DOHH2 (cell line): ENCODE results near the gene YWHAQ.

ENCODE experiments used
- H3F3A ChIP-seq: fragments of 200-600 bp; sonication (generic), shearing (Covaris generic); 2 replicates; pipeline ENCODE4 v1.6.0; 2016; ENCODE audit warnings: antibody characterized with exemption, mild to moderate bottlenecking; ENCODE audit not compliant: control insufficient read depth, insufficient read depth
- H3K27ac ChIP-seq: fragments of 200-600 bp; sonication (generic); 2 replicates; pipeline ENCODE4 v1.5.1; 2014; ENCODE audit warnings: low read depth, mild to moderate bottlenecking, low read length, moderate library complexity
- H3K27me3 ChIP-seq: fragments of 200-600 bp; sonication (generic); 2 replicates; pipeline ENCODE4 v1.6.1; 2014; ENCODE audit warnings: mild to moderate bottlenecking, low read length, mixed read lengths; ENCODE audit not compliant: control insufficient read depth
- H3K36me3 ChIP-seq: fragments of 200-600 bp; sonication (generic); 2 replicates; pipeline ENCODE4 v1.6.1; 2014; ENCODE audit warnings: mild to moderate bottlenecking, low read length, moderate library complexity, mixed read lengths; ENCODE audit not compliant: control insufficient read depth
- H3K4me1 ChIP-seq: fragments of 200-600 bp; sonication (generic); 2 replicates; pipeline ENCODE4 v1.6.1; 2014; ENCODE audit warnings: mild to moderate bottlenecking, low read length, mixed read lengths; ENCODE audit not compliant: control insufficient read depth
- H3K4me2 ChIP-seq: fragments of 200-600 bp; sonication (generic); 2 replicates; pipeline ENCODE4 v1.6.0; 2014; ENCODE audit warnings: mild to moderate bottlenecking, low read length, moderate library complexity
- H3K4me3 ChIP-seq: fragments of 200-600 bp; sonication (generic); 2 replicates; pipeline ENCODE4 v1.5.1; 2014; ENCODE audit warnings: mild to moderate bottlenecking, low read length, mixed read lengths
- H3K79me2 ChIP-seq: fragments of 200-600 bp; sonication (generic); 2 replicates; pipeline ENCODE4 v1.6.1; 2014; ENCODE audit warnings: mild to moderate bottlenecking, low read length, mixed read lengths; ENCODE audit not compliant: control insufficient read depth
- H3K9me2 ChIP-seq: fragments of 200-600 bp; sonication (generic); replicated peaks from 2 replicates; pipeline ENCODE4 v1.6.1; 2014; ENCODE audit warnings: mild to moderate bottlenecking, low read length, mixed read lengths; ENCODE audit not compliant: control insufficient read depth
- H3K9me3 ChIP-seq: fragments of 200-600 bp; sonication (generic); 2 replicates; pipeline ENCODE4 v1.6.1; 2014; ENCODE audit warnings: antibody characterized with exemption, low read length, mixed read lengths; ENCODE audit not compliant: control insufficient read depth, insufficient read depth
- H4K20me1 ChIP-seq: fragments of 200-600 bp; sonication (generic); 2 replicates; pipeline ENCODE4 v1.6.0; 2014; ENCODE audit warnings: low read depth, mild to moderate bottlenecking, antibody characterized with exemption, low read length, moderate library complexity; ENCODE audit not compliant: control insufficient read depth, insufficient read depth
- EZH2phosphoT487 ChIP-seq: fragments of 200-600 bp; sonication (generic); IDR thresholded peaks from 2 replicates; pipeline ENCODE4 v1.6.1; 2017; ENCODE audit warnings: borderline replicate concordance, mild to moderate bottlenecking, antibody characterized with exemption, low read length, moderate library complexity, mixed read lengths
- TF ChIP-seq, protein P1 (sequence below): fragments of 200-600 bp; sonication (generic); IDR thresholded peaks from one replicate; pipeline ENCODE4 v1.5.1; 2014; ENCODE audit warnings: antibody characterized with exemption, mild to moderate bottlenecking, low read depth, low read length; ENCODE audit not compliant: poor library complexity, severe bottlenecking

Gene YWHAQ

DNA sequence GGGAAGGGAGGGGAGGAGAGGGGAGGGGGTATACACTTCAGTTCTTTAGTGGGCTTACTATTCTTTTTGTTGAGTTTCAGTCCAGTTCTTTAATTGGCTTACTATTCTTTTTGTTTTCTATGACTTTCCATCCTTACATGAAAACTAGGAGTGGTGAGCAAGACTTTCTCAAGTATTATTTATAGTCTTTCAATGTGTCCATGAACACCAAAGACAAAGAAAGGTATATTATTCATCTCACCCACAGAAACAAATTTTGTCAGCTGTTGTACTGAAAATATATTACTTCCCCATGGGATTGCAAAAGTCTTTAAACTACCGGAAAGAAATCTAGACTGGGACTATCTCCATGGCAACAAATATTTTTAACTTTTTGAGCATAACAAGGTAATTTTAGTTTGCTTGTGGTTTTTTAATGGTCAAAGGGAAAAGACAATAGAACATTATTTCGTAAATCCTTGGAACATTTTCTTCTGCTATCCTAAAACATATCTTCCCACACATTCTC is 92.7 kb downstream of the YWHAQ start:
- H3F3A ChIP-seq: peaks cover 54% of the 10 kb centered on the region
- peak overlapping the region; percentile 96 for H3K27ac ChIP-seq
- no peaks in the 10 kb centered on the region for H3K27me3 ChIP-seq
- peaks cover 84% of the 10 kb centered on the region for H3K79me2 ChIP-seq
- H4K20me1 ChIP-seq: no peaks in the 10 kb centered on the region
- H3K4me3 ChIP-seq: peak overlapping the region; percentile 44
- TF ChIP-seq, protein P1, sequence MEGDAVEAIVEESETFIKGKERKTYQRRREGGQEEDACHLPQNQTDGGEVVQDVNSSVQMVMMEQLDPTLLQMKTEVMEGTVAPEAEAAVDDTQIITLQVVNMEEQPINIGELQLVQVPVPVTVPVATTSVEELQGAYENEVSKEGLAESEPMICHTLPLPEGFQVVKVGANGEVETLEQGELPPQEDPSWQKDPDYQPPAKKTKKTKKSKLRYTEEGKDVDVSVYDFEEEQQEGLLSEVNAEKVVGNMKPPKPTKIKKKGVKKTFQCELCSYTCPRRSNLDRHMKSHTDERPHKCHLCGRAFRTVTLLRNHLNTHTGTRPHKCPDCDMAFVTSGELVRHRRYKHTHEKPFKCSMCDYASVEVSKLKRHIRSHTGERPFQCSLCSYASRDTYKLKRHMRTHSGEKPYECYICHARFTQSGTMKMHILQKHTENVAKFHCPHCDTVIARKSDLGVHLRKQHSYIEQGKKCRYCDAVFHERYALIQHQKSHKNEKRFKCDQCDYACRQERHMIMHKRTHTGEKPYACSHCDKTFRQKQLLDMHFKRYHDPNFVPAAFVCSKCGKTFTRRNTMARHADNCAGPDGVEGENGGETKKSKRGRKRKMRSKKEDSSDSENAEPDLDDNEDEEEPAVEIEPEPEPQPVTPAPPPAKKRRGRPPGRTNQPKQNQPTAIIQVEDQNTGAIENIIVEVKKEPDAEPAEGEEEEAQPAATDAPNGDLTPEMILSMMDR: no peak
- TF ChIP-seq EZH2phosphoT487: no peak
- peaks cover 70% of the 10 kb centered on the region for H3K36me3 ChIP-seq
- H3K4me1 ChIP-seq: peaks cover 82% of the 10 kb centered on the region
- H3K4me2 ChIP-seq: peak overlapping the region; percentile 77
- H3K9me3 ChIP-seq: no peaks in the 10 kb centered on the region
- H3K9me2 ChIP-seq: no peaks in the 10 kb centered on the region

DNA sequence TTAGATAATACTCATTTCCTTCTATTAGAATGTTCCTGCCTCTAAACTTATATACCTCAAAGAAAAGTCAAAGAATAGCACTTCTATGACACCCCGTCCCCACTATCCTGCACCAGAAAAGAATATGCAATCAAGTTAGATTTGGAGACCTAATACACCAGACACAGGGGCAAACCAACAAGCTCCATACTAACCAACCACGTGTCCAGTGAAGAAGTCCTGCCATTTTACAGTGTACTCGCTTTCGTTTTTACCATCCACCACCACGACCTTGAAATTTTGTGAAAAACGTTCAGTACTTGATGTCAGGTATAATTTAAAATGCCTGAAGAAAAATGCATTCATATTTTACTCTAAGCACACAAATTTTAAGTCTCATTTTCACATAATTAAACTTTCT is 94.3 kb downstream of the YWHAQ start:
- TF ChIP-seq, protein P1: no peak
- no peak for TF ChIP-seq EZH2phosphoT487
- peak overlapping the region; percentile 28 for H3K4me2 ChIP-seq
- no peaks in the 10 kb centered on the region for H3K9me3 ChIP-seq
- peak overlapping the region; percentile 16 for H3K27ac ChIP-seq
- H3K79me2 ChIP-seq: peaks cover 83% of the 10 kb centered on the region
- no peaks in the 10 kb centered on the region for H3K27me3 ChIP-seq
- no peak overlapping the region for H3K4me3 ChIP-seq
- H4K20me1 ChIP-seq: no peaks in the 10 kb centered on the region
- no peaks in the 10 kb centered on the region for H3K9me2 ChIP-seq
- peaks cover 46% of the 10 kb centered on the region for H3F3A ChIP-seq
- H3K4me1 ChIP-seq: peaks cover 67% of the 10 kb centered on the region
- peaks cover 75% of the 10 kb centered on the region for H3K36me3 ChIP-seq

DNA sequence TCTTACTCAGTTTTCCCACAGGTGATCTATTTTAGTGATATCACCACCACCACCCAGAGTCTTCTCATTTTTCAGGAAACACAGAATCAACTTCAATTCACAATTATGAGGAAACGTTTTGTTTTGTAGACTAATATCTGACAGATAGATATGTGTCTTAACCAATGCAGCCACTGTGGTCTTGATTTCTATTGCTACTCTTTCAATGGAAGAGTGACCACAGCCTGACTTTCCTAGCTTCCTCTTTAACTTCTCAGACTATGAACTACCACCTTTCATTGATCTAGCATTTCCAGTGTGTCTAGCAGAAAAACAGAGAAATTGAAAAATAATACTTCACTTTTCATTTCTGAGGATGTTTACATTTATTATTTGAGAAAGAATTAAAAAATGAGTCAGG is 95.6 kb downstream of the YWHAQ start:
- Histone ChIP-seq H3K4me2 (peak overlapping the region; percentile 30), H3F3A (peaks cover 33% of the 10 kb centered on the region), H3K4me1 (peaks cover 53% of the 10 kb centered on the region), H3K4me3 (no peak overlapping the region), H4K20me1 (no peaks in the 10 kb centered on the region), H3K9me3 (no peaks in the 10 kb centered on the region), H3K9me2 (no peaks in the 10 kb centered on the region), H3K27me3 (no peaks in the 10 kb centered on the region), H3K36me3 (peaks cover 73% of the 10 kb centered on the region), H3K79me2 (peaks cover 72% of the 10 kb centered on the region), H3K27ac (peak overlapping the region; percentile 20)
- TF ChIP-seq, protein P1: no peak
- no peak for TF ChIP-seq EZH2phosphoT487
